ENCODE results near the gene DENND1A.
"Not testable (repeated sequence)": the region's sequence is repeated elsewhere in the genome, so short reads cannot be mapped to it uniquely, and the experiment has no call there.

Gene DENND1A

GRCh38 chr9:123344192-123344949, 585.6 kb downstream of the DENND1A start:
- no peak for DNase-seq

- peak; percentile 19 for DNase-seq
Observed at GRCh38 chr9:123343443-123344191, 586.3 kb downstream of the DENND1A start.

- DNase-seq: no peak
Observed at GRCh38 chr9:123342247-123342646, 587.7 kb downstream of the DENND1A start.

- DNase-seq: no peak
Observed at GRCh38 chr9:123341816-123342215, 588.1 kb downstream of the DENND1A start.

- DNase-seq: peak; percentile 84
Observed at GRCh38 chr9:123339666-123340510, 590.0 kb downstream of the DENND1A start.

- DNase-seq: peak; percentile 81
Observed at GRCh38 chr9:123338710-123339665, 590.9 kb downstream of the DENND1A start.

GRCh38 chr9:123337971-123338370, 592.0 kb downstream of the DENND1A start:
- DNase-seq: no peak

GRCh38 chr9:123336959-123337358, 593.0 kb downstream of the DENND1A start:
- DNase-seq: no peak

- no peak for DNase-seq
Observed at GRCh38 chr9:123336449-123336848, 593.5 kb downstream of the DENND1A start.

- no peak for DNase-seq
Observed at GRCh38 chr9:123335986-123336329, 594.0 kb downstream of the DENND1A start.

- no peak for DNase-seq
Observed at GRCh38 chr9:123335193-123335985, 594.5 kb downstream of the DENND1A start.

- no peak for DNase-seq
Observed at GRCh38 chr9:123334639-123335038, 595.3 kb downstream of the DENND1A start.

GRCh38 chr9:123333058-123333669, 596.8 kb downstream of the DENND1A start:
- DNase-seq: not testable (repeated sequence)

GRCh38 chr9:123331346-123332060, 598.4 kb downstream of the DENND1A start:
- no peak for DNase-seq

Data from activated CD4-positive, alpha-beta T cell treated with anti-CD3 and anti-CD28 coated beads, Interleukin-2, Interleukin-6, amounts not matched to agents 100 ng/mL and 50 ng/mL, durations not matched to agents 16 hours and 8 hours (primary cell).